GF-D8 (cell line): ENCODE measurements around the gene IFNB1.
A peak's percentile ranks its signal among the peaks of the same experiment; 100 is the strongest.

Experiments
- DNase-seq: peaks from one replicate; lab custom pipeline; 2025; lab: John Stamatoyannopoulos, UW

Gene IFNB1

DNA sequence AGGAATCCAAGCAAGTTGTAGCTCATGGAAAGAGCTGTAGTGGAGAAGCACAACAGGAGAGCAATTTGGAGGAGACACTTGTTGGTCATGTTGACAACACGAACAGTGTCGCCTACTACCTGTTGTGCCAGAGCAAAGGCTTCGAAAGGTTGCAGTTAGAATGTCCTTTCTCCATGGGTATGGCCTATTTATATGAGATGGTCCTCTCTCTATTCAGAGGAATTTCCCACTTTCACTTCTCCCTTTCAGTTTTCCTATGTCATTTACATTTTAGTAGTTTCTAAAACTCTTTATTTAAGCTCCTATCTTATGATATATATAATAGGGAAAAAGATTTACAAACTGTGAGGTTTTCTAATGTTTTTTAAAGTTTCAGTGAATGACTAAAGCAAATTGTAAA lies at the start of gene IFNB1:
Gene IFNB1, minus strand, starts transcription at position 162 of the 400 bp plus-strand sequence. Its CDS starts 73 bp downstream, at position 89.
- no peak for DNase-seq

DNA sequence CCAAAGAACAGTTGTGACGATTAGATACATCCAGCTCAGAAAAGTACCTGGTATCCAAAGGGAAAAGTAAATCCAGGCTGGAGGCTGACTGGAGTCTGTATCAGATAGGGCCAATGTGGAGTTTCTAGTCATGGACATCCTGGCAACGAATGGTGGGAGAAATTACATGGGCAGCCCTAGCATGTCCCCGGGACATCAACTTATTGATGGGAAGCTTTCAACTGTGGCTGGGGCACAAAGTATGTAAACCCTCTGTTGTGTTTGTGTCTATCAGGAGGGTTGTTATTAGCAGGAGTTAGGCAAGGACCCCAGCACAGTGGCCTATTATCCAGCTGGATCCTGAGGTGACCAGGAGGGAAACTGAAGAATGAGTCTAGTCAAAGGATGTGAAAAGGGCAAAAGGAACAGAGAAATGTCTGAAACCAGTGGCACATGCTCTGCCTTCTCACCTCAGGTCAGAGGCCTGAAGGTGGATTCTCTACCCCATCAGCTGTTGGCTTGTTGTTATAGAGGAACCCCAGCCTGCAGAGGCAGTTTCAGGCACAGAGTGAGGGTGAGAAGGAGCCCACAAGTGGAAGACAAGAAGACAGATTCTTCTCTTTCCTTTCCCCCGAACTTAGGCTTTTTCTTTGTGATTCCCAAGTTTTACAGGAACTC lies 44.0 kb upstream of the IFNB1 start:
- DNase-seq: no peak

DNA sequence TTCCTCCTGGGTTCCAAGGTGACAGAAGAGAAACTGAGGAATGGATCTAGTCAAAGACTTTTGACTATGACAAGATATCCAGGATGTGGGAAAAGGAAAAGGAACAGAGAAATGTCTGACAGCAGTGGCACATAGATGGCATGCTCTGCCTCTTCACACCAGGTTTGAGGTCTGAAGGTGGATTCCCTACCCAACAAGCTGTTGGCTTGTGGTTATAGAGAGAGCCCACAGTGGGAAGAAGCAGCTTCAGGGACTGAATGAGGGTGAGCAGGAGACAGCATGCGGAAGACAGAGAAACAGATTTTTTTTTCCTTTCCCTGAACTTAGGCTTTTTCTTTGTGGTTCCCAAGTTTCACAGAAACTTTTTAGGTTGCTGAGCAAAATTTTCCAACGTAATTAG lies 43.3 kb upstream of the IFNB1 start:
- no peak for DNase-seq

DNA sequence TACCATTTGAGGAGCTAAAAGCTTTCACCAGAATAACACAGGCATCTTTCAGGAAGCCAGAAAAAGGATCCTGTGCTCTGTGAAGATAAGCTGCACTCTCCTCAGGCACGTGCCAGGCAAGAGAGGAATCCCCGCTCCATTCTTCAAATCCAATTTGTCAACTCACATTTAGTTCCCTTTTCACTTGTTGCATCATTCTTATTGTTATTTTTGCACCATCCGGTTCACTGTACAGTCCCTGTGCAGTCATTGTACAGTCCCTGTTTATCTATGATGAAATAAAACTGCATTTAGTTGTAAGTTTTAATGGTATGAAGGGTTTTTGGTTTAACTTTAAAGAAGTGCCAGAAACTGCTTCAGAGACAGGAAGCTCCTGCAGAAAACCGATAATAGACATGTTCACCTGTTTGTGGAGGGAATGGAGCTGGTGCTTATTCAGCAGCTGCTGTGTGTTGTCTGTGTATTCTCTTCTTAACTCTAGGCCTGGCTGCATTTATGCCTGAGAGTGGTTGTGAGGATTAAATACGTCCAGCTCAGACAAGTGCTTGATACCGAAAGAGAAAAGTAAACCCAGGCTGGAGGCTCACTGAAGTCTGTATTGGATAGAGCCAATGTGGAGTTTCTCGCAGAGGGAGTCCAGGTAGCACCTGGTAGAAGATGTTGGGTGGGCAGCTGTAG lies 41.5 kb upstream of the IFNB1 start:
- peak; percentile 86 for DNase-seq

DNA sequence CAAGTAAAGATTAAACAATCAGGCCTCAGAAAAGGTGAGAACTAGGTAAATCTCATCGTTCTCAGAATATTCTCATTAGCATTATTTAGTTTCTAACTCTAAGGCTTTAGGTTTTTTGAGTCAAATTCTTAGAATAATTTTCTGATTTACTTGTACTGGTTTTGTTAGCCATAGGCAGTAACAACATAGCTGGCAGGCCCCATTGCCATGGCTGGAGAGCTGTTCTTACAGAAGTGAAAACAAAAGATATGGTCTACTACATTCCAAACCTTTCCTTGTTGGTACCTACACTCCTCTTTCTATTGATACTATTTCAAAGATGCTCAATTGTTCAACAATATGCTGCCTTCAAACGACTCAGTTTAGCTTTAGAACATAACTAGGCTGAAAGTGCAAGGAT lies 36.6 kb upstream of the IFNB1 start:
- DNase-seq: no peak

DNA sequence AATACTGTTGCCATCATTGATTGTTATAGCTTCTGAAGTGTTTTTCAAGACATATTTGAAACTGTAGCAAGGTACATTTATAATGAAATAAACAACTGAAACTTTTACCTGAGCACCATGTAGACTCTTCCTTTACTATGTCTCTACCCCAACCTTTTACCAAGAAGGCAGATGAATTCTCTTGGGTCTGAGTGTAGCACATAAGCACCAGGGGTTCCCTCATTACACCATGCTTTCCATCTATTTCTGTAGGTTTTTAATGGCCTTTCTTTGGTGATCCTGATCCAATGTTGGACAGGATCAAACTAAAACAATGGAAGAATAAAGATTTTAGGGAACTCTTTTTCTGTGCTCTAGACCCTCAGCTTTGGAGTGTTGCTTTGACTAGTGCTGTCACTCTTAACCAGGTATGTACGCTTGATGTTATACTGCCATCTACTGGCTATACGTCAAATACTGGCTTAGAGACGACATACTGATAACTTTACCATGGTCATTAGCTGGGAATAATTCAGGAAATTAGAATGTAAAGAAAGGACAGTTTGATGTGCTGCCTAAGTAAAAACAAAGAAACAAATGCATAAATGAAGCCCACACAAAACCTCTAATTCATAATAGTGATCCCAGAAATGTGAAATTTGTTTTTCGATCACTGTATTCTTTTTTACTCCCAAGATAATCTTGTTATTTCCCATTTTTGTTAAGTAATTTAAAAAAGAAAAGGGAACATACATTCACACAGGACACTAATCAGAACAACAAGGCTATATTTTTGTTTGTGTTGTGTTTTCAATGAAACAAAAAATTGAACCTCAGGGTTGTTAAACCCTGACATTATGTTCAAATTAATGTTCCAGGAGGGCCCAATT lies 33.2 kb upstream of the IFNB1 start:
- DNase-seq: peak; percentile 33

DNA sequence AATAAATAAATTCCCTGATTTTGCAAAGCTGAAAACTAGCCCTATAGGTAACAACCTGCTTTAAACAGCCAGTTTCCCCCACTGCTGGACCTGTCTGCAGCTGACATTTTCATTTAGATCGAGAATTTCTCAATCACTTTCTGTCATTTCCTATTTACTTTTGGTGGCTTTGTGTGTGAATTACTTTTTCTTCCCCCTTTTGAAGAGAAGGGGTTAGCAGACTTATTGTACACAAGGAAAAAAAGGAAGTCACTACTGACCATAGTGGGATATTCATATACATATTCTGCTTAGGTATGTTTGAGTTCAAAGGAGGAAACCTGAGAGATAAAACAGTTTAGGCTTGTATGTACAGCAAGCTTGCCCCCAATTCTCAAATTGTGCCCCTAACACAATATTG lies 27.0 kb upstream of the IFNB1 start:
- DNase-seq: peak; percentile 62

DNA sequence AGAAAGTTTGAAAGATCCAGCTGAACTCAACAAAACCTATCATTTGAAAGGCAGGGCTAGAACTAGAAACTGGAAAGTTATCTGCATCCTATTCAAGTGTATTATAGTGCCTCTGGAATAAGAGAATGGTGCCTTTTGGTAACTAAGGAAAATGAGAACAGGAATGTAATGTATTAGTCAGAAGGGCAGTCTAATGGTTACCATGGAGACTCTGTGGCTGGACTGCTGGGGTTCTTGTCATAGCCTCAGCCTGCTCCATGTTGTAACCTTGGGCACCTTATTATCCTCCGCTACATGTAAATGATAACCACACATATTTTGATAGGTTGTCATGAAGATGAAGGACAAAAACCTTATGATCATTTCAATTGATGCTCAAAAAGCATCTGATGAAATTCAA lies 24.6 kb upstream of the IFNB1 start:
- DNase-seq: no peak

DNA sequence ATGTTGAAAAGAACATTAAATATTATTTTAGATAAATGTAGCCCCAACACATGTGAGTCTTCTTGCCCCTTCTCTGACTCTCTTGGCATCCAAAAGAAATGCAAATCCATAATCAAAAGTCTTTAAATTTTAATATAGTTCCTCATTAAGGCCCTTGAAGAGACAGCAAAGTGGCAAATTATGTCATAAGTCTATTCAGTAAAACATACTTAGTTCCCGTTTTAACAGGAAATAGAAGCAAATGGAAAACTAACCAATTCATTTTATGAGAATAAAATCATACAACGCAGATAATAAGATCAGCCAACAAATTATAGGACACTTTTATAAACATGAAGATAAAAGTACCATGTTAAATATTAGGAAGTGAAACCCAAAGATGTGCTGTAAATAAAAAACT lies 20.1 kb upstream of the IFNB1 start:
- peak; percentile 65 for DNase-seq

DNA sequence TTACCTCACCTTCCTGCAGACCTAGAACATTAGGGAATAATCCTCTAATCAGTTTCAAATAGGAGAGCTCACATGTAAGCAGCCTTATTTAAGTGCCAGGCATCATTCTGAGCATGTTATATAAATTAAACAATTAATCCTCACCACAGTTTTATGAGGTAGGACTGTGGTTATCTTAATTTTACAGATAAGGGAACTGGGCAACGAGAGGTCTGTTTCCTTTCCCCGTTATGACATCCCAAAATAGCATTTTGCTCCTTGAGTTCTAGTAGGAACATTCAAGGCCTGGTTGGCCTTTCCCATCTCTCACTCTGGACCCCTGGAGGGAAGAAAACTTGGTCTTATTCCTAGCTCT lies 19.1 kb upstream of the IFNB1 start:
- peak; percentile 26 for DNase-seq

DNA sequence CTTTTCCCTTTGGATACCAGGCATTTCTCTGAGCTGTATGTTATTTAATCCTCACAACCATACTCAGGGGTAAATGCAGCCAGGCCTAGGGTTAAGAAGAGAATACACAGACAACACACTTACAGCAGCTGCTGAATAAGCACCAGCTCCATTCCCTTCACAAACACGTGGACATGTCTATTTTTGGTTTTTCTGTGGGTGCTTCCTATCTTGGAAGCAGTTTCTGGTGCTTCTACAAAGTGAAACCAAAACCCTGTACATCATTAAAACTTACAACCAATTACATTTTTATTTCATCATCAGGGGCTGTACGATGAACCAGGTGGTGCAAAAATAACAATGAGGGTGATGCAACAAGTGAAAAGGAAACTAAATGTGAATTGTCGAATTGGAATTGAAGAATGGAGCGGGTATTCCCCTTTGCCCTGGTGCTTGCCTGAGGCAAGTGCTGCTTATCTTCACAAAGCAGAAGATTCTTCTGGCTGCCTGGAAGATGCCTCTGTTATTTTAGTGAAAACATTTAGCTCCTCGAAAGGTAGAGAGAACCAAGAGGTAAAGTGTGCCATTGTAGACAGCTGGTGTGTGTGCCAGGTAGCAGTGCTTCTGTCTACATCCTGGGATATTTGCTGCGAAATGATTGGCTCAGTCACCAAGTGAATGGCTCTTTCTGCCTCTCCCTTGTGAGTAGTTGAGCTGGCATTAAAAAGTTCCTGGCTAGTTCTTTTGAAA lies 18.6 kb upstream of the IFNB1 start:
- DNase-seq: peak; percentile 36

DNA sequence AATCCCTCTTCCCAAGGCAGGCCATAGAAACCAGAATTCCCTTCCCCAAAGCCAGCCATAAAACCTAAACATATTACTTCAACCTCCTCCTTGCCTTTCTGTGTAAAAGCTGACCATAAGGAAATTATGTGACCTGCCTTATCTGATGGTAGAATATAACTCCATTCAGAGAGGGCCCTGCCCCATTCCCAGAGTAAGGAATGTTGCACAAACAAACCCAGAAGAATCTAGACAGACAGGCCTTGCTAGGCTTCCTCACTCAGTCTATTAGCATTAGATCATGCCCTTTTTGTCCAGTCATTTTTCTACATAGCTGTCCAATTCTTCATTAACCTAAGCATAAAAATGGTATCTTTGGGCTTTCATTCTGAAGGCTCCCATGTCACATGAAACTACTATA lies 17.8 kb upstream of the IFNB1 start:
- no peak for DNase-seq

DNA sequence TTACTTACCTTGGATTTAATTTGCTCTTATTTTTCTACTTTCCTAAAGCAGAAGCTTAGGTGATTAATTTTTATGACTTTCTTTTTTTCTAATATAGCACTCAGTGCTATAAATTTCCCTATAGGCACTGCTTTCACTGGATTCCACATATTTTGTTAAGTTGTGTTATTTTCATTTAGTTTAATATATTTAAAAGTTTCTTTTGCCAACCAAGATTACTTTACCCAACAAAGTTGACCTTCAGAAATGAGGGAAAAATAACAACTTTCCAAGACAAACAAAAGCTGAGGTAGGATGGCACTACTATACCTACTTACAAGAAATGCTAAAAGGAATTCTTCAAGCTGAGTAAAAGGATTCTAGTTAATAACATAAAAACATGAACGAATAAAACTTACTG lies 8.8 kb upstream of the IFNB1 start:
- DNase-seq: no peak

DNA sequence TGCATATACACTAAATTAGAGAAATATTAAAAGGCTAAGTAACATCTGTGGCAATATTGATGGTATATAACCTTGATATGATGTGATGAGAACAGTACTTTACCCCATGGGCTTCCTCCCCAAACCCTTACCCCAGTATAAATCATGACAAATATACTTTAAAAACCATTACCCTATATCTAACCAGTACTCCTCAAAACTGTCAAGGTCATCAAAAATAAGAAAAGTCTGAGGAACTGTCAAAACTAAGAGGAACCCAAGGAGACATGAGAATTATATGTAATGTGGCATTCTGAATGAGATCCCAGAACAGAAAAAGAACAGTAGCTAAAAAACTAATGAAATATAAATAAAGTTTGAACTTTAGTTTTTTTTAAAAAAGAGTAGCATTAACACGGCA lies 7.3 kb upstream of the IFNB1 start:
- DNase-seq: no peak

DNA sequence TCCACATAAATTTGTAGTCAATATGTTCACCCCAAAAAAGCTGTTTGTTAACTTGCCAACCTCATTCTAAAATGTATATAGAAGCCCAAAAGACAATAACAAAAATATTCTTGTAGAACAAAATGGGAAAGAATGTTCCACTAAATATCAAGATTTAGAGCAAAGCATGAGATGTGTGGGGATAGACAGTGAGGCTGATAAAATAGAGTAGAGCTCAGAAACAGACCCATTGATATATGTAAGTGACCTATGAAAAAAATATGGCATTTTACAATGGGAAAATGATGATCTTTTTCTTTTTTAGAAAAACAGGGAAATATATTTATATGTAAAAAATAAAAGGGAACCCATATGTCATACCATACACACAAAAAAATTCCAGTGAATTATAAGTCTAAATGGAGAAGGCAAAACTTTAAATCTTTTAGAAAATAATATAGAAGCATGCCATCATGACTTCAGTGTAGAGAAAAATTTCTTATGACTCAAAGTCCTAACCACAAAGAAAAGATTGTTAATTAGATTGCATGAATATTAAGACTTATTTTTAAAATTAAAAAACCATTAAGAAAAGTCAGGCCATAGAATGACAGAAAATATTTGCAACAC lies 6.6 kb upstream of the IFNB1 start:
- no peak for DNase-seq

DNA sequence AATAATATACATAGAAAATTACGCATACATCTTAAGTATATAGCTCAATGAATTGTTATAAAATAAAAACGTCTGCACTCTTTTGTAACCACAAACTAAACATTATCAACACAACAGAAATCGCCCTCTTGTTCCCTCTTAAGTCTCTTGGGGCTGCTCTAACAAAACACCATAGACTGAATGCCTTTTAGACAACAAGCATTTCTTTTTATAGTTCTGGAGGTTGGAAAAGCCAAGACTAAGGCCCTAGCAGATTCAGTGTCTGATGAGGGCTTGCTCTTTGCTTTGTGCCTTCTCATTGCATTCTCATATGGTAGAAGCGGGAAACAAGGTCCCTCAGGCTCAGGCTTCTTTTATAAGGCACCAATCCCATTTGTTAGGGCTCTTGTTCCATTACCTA lies 4.9 kb upstream of the IFNB1 start:
- DNase-seq: no peak

DNA sequence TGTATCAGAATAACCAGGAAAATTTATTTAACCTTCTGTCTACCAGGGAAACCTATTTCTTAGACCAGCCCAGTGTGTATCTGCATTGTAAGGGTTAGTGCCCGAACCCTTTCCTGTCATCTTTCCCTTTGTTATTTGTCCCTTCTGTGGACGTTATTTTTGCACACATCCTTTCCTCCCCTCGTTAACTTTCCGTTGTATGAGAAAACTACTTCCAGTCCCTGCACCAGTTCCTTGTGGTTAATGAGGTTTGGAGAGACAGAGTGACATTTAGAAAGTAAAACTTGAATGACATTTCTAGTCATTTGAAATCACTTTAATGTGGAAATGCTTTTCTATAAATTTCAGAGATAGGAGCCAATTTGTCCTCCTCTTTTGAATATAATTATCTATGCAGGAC lies 4.3 kb upstream of the IFNB1 start:
- peak; percentile 56 for DNase-seq

DNA sequence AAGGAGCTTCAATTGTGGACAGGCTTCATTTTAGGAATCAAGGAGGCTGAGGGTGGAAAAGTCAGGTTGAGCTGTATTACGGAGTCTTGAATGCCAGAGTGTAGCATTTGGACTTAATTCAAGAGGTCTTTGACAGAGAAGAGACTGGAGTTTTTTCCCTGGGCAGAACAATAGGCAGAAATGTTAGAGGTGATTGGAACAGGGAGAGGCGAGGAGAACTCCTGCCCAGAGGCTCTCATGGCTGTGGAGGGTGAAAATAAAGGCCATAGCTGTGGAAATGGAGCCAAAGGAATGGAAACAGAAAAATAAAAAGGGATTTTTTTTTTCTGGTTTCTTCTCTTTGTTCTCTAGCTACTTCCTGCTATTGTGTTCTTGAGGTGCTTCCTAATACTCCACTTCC lies 3.7 kb upstream of the IFNB1 start:
- DNase-seq: no peak

DNA sequence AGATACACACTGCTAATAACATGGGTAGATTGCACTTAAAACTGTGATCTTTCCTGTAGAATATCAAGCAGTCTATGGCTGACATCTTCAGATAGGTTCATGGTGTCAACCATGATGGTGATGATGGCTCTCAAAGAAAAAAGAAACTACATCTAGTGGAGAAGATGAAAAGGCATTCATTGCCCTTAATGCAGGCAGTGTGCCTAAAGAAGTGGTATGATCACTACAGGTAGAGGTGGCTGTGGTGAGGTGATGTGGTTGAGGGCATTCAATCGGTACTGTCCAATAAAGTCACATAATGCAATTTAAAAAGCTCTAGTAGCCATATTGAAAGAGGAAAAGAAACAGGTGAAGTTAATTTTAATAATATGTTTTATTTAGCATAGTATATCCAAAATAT lies 3.1 kb upstream of the IFNB1 start:
- DNase-seq: no peak

DNA sequence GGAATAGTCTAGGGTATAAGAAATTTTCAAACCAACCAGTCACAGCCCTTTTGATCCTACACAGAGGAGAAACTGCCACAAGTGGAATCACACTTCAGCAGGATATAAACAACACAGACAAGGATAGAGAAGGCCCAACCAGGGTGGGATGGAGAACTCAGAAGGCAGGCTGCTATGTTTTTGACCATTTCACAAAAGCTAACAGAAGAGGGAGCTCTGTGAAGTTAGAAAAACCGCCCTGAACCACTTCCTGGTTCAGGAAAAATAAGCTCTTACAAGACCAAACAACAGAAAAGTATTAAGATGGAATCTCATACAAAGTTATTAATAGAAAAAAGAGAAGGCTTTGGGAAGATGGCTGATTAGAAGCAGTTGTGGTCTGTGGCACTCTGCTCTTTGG lies 960 bp upstream of the IFNB1 start:
- DNase-seq: no peak

DNA sequence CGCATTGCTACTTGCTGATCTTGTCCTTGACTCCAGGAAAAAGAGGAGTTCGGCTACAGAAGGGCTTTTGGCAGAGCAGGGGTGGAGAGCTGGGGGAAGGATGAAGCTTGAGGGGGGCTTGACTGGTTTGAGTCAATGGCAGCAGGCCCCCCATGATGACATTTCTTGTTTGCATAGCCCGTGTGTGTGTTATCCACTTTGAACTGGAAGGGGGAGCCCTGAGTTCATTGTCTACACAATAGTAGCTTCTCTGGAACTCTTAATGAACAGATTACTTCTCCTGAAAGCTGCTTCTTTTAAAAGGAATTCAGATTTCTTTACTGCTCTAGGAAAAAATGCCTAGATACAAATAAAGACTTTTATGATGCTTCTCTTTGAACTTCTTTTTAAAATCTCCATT lies 2.3 kb downstream of the IFNB1 start:
- DNase-seq: no peak

DNA sequence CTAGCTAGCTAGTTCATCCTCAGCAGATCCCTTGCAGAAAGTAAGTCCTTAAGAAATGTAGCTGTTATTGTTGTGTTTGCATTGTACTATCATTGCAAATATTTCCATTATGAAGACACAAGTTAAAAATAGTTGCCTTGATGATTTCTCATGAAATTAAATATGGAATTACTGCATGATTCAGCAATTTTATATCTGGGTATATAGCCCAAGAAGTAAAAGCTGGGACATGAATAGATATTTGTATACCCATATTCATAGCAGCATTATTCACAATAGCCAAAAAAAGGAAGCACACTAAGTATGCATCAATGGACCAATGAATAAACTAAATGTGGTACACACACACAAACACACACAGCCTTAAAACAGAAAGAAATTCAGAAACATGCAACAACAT lies 6.8 kb downstream of the IFNB1 start:
- DNase-seq: no peak
